ENCODE data around the gene PTMA.

Gene PTMA

GRCh38 chr2:231715988-231716616, 7.8 kb downstream of the PTMA start:
- TF ChIP-seq CREB1 (IDR thresholded peaks at IDR 0.05; ENCODE audit: low read depth) = no peak
- no peak for TF ChIP-seq YY1 (IDR thresholded peaks at IDR 0.05; ENCODE audit: low read depth)
- TF ChIP-seq EGR1 (IDR thresholded peaks at IDR 0.05) = no peak
- no peak for TF ChIP-seq EP300 (IDR thresholded peaks at IDR 0.05; ENCODE audit: borderline replicate concordance)
- TF ChIP-seq MAX (IDR thresholded peaks at IDR 0.05) = no peak
- TF ChIP-seq CEBPB (IDR thresholded peaks at IDR 0.05) = no peak
- TF ChIP-seq NFIC (IDR thresholded peaks at IDR 0.05) = no peak
- TF ChIP-seq TAF1 (IDR thresholded peaks at IDR 0.05; ENCODE audit: low read depth) = no peak
- TF ChIP-seq FOXM1 (IDR thresholded peaks at IDR 0.05; ENCODE audit: borderline replicate concordance, low read depth) = no peak
- TF ChIP-seq RAD21 (IDR thresholded peaks at IDR 0.05; ENCODE audit: low read depth) = no peak
- TF ChIP-seq ZBTB7A (IDR thresholded peaks at IDR 0.05; ENCODE audit: low read depth) = no peak

- TF ChIP-seq FOXM1 (IDR thresholded peaks at IDR 0.05; ENCODE audit: borderline replicate concordance, low read depth) (no peak), TEAD4 (IDR thresholded peaks at IDR 0.05) (no peak), RAD21 (IDR thresholded peaks at IDR 0.05; ENCODE audit: low read depth) (no peak), CEBPB (IDR thresholded peaks at IDR 0.05) (no peak), REST (IDR thresholded peaks at IDR 0.05; ENCODE audit: low read depth) (no peak), EP300 (IDR thresholded peaks at IDR 0.05; ENCODE audit: borderline replicate concordance) (no peak), ZBTB7A (IDR thresholded peaks at IDR 0.05; ENCODE audit: low read depth) (no peak), EGR1 (IDR thresholded peaks at IDR 0.05) (no peak), YY1 (IDR thresholded peaks at IDR 0.05; ENCODE audit: low read depth) (no peak), CREB1 (IDR thresholded peaks at IDR 0.05; ENCODE audit: low read depth) (no peak), TAF1 (IDR thresholded peaks at IDR 0.05; ENCODE audit: low read depth) (no peak), MAX (IDR thresholded peaks at IDR 0.05) (no peak)
Observed at GRCh38 chr2:231716666-231717280, 8.4 kb downstream of the PTMA start.

- TF ChIP-seq NFIC (IDR thresholded peaks at IDR 0.05) (no peak), TEAD4 (IDR thresholded peaks at IDR 0.05) (no peak), USF1 (IDR thresholded peaks at IDR 0.05) (peak; percentile 94), EGR1 (IDR thresholded peaks at IDR 0.05) (no peak)
Observed at GRCh38 chr2:231717281-231718171, 9.2 kb downstream of the PTMA start.

GRCh38 chr2:231718799-231719198, 10.5 kb downstream of the PTMA start:
- TF ChIP-seq MAX (IDR thresholded peaks at IDR 0.05) = no peak
- TF ChIP-seq CEBPB (IDR thresholded peaks at IDR 0.05) = no peak
- TF ChIP-seq EGR1 (IDR thresholded peaks at IDR 0.05) = no peak
- no peak for TF ChIP-seq REST (IDR thresholded peaks at IDR 0.05; ENCODE audit: low read depth)
- TF ChIP-seq EP300 (IDR thresholded peaks at IDR 0.05; ENCODE audit: borderline replicate concordance) = no peak
- no peak for TF ChIP-seq FOXM1 (IDR thresholded peaks at IDR 0.05; ENCODE audit: borderline replicate concordance, low read depth)
- no peak for TF ChIP-seq YY1 (IDR thresholded peaks at IDR 0.05; ENCODE audit: low read depth)
- TF ChIP-seq TCF12 (IDR thresholded peaks at IDR 0.05; ENCODE audit: low read depth) = no peak
- TF ChIP-seq CREB1 (IDR thresholded peaks at IDR 0.05; ENCODE audit: low read depth) = no peak
- TF ChIP-seq TEAD4 (IDR thresholded peaks at IDR 0.05) = no peak
- TF ChIP-seq RAD21 (IDR thresholded peaks at IDR 0.05; ENCODE audit: low read depth) = no peak
- TF ChIP-seq TAF1 (IDR thresholded peaks at IDR 0.05; ENCODE audit: low read depth) = no peak

GRCh38 chr2:231720292-231720986, 12.1 kb downstream of the PTMA start:
- TF ChIP-seq CEBPB (IDR thresholded peaks at IDR 0.05) (no peak), REST (IDR thresholded peaks at IDR 0.05; ENCODE audit: low read depth) (no peak), TEAD4 (IDR thresholded peaks at IDR 0.05) (no peak), TCF12 (IDR thresholded peaks at IDR 0.05; ENCODE audit: low read depth) (no peak), TAF1 (IDR thresholded peaks at IDR 0.05; ENCODE audit: low read depth) (no peak), ZBTB7A (IDR thresholded peaks at IDR 0.05; ENCODE audit: low read depth) (no peak), CREB1 (IDR thresholded peaks at IDR 0.05; ENCODE audit: low read depth) (no peak), YY1 (IDR thresholded peaks at IDR 0.05; ENCODE audit: low read depth) (no peak), RAD21 (IDR thresholded peaks at IDR 0.05; ENCODE audit: low read depth) (no peak), NFIC (IDR thresholded peaks at IDR 0.05) (no peak), USF1 (IDR thresholded peaks at IDR 0.05) (no peak), EP300 (IDR thresholded peaks at IDR 0.05; ENCODE audit: borderline replicate concordance) (no peak), EGR1 (IDR thresholded peaks at IDR 0.05) (no peak), FOXM1 (IDR thresholded peaks at IDR 0.05; ENCODE audit: borderline replicate concordance, low read depth) (no peak), MAX (IDR thresholded peaks at IDR 0.05) (no peak)

Measured in Ishikawa (cell line).